Testis (tissue), 2 donors: Measurements from ENCODE around the gene PEPD.

Experiments
- CTCF ChIP-seq, 3 experiments: fragments of 450-650 bp in 2 of 3; fragments of 200-600 bp in 1 of 3; sonication (generic) in 1 of 3; IDR thresholded peaks; one replicate each; pipeline ENCODE4 v1.5.1; 2016 to 2019; ENCODE audit warnings: antibody characterized with exemption in 3 of 3, mild to moderate bottlenecking in 2 of 3, moderate library complexity in 1 of 3
- POLR2A ChIP-seq: fragments of 450-650 bp; IDR thresholded peaks from one replicate; pipeline ENCODE4 v1.6.1; 2017; ENCODE audit warnings: antibody characterized with exemption, mild to moderate bottlenecking, moderate library complexity

GRCh38 chr19:33512580-33513137, 8.9 kb downstream of the PEPD start:
- no peak for TF ChIP-seq CTCF (IDR thresholded peaks at IDR 0.05)
- no peak for TF ChIP-seq POLR2A
